Retinal pigment epithelial cell (primary cell): ENCODE data around the gene AZIN2.

Experiments
- DNase-seq: peaks from one replicate; pipeline ENCODE4 v3.0.0-alpha.2; 2010; ENCODE audit warnings: low read depth
- H3K4me3 ChIP-seq: 2 replicates; pipeline ENCODE4 v1.5.1; 2011; ENCODE audit warnings: mild to moderate bottlenecking, low read length, control low read depth, moderate library complexity
- CTCF ChIP-seq: conservative IDR thresholded peaks from 2 replicates; pipeline ENCODE4 v1.5.1; 2011; ENCODE audit warnings: low read depth, low read length, control low read depth, inconsistent platforms

AZIN2 gene

GRCh38 chr1:33147997-33148314 lies 67.0 kb downstream of the AZIN2 start:
- no peak for DNase-seq
- no peak overlapping the region for H3K4me3 ChIP-seq
- peak; percentile 57 for TF ChIP-seq CTCF

GRCh38 chr1:33148615-33149014 lies 67.7 kb downstream of the AZIN2 start:
- H3K4me3 ChIP-seq: no peak overlapping the region
- no peak for DNase-seq
- TF ChIP-seq CTCF: no peak

- no peak overlapping the region for H3K4me3 ChIP-seq
- DNase-seq: no peak
- TF ChIP-seq CTCF: no peak
Observed at GRCh38 chr1:33149453-33150190, 68.7 kb downstream of the AZIN2 start.

- H3K4me3 ChIP-seq: no peak overlapping the region
- DNase-seq: no peak
- no peak for TF ChIP-seq CTCF
Observed at GRCh38 chr1:33150522-33150921, 69.6 kb downstream of the AZIN2 start.

GRCh38 chr1:33151116-33151515 lies 70.2 kb downstream of the AZIN2 start:
- TF ChIP-seq CTCF: no peak
- no peak overlapping the region for H3K4me3 ChIP-seq
- DNase-seq: no peak

- TF ChIP-seq CTCF: no peak
- H3K4me3 ChIP-seq: no peak overlapping the region
- DNase-seq: no peak
Observed at GRCh38 chr1:33152685-33153432, 71.9 kb downstream of the AZIN2 start.

GRCh38 chr1:33153650-33154049 lies 72.7 kb downstream of the AZIN2 start:
- no peak for DNase-seq
- H3K4me3 ChIP-seq: no peak overlapping the region
- TF ChIP-seq CTCF: no peak
